Testis (tissue), 3 donors: Measurements from ENCODE around the gene HLCS. TPM values are rescaled to one million over a fixed set of nuclear protein-coding genes. Genes with fewer than 3 reads are reported as not detected.

Experiments
- DNase-seq: peaks from one replicate; pipeline ENCODE4 v3.0.0-alpha.2; 2019
- H3K27ac ChIP-seq, 2 donors: fragments of 200-600 bp; sonication (generic); one replicate each; pipeline ENCODE4 v1.5.1; 2019
- H3K27me3 ChIP-seq: fragments of 200-600 bp; sonication (generic); one replicate; pipeline ENCODE4 v1.5.1; 2019
- H3K36me3 ChIP-seq: fragments of 200-600 bp; sonication (generic); one replicate; pipeline ENCODE4 v1.5.1; 2017; ENCODE audit warnings: low read depth; ENCODE audit errors: missing control alignments
- H3K4me1 ChIP-seq: fragments of 200-600 bp; sonication (generic); one replicate; pipeline ENCODE4 v1.5.1; 2019
- H3K4me3 ChIP-seq, 2 donors: fragments of 200-600 bp; sonication (generic); one replicate each; pipeline ENCODE4 v1.5.1; 2017 to 2019
- H3K9me3 ChIP-seq: fragments of 200-600 bp; sonication (generic); one replicate; pipeline ENCODE4 v1.5.1; 2017
- CTCF ChIP-seq, 3 experiments: fragments of 450-650 bp in 2 of 3; fragments of 200-600 bp in 1 of 3; sonication (generic) in 1 of 3; IDR thresholded peaks; one replicate each; pipeline ENCODE4 v1.5.1; 2016 to 2019; ENCODE audit warnings: antibody characterized with exemption in 3 of 3, mild to moderate bottlenecking in 2 of 3, moderate library complexity in 1 of 3
- POLR2A ChIP-seq: fragments of 450-650 bp; IDR thresholded peaks from one replicate; pipeline ENCODE4 v1.6.1; 2017; ENCODE audit warnings: antibody characterized with exemption, mild to moderate bottlenecking, moderate library complexity
- WGBS, 2 donors: methylation state at CpG; one replicate each; pipeline ENCODE4 v1.1.5; 2018; 5-methylcytosine and 5-hydroxymethylcytosine counted together
- intact Hi-C: fragments of 100-400 bp; cut with DNase I; formaldehyde crosslinking; loops from one replicate; pipeline ENCODE4 v1.15.1; 2023; ENCODE audit warnings: low total_unique reads
- polyA plus RNA-seq: library from polyadenylated mRNA; stranded (reverse); fragments of 350-450 nt; fragmentation: Illumina TruSeq; extraction: RNeasy Lipid Tissue Mini Kit (QIAGEN cat#74804); gene quantifications from one replicate; pipeline ENCODE4 v1.2.3, GENCODE V29; 2014; ENCODE audit warnings: low read depth, low replicate concordance; ENCODE audit not compliant: insufficient read depth
- total RNA-seq, 2 donors: library from RNA; depleted of rRNA; stranded (reverse); fragments of >200 nt; gene quantifications; one replicate each; pipeline ENCODE4 v1.2.3, GENCODE V29; 2016

HLCS gene
- total and polyA plus RNA-seq, 3 donors from 2014 or later = 19.5 to 38.1 (median 30.1) TPM

GRCh38 chr21:36981977-36982700 lies 15.7 kb upstream of the HLCS start:
- TF ChIP-seq CTCF (IDR thresholded peaks at IDR 0.05) = no peak
- no peak for TF ChIP-seq POLR2A
- H3K36me3 ChIP-seq = no peaks in the 10 kb centered on the region
- H3K4me1 ChIP-seq = peaks cover 6% of the 10 kb centered on the region
- DNase-seq = no peak
- intact Hi-C loops = no loop called here
- H3K27ac ChIP-seq = no peak overlapping the region
- H3K9me3 ChIP-seq = no peaks in the 10 kb centered on the region
- WGBS, 2 donors = 64 to 72% methylated on average over 6 of the region's 6 CpGs
- no peaks in the 10 kb centered on the region for H3K27me3 ChIP-seq
- H3K4me3 ChIP-seq = no peak overlapping the region

GRCh38 chr21:36981049-36981391 lies 14.6 kb upstream of the HLCS start:
- no peak for DNase-seq
- TF ChIP-seq CTCF (IDR thresholded peaks at IDR 0.05) = no peak
- no peak for TF ChIP-seq POLR2A
- Histone ChIP-seq H3K4me1 (peaks cover 6% of the 10 kb centered on the region), H3K27ac (peak overlapping the region in 1 of 2 donors; percentile 15), H3K4me3 (peak overlapping the region in 1 of 2 donors; percentile 65), H3K27me3 (no peaks in the 10 kb centered on the region), H3K36me3 (no peaks in the 10 kb centered on the region), H3K9me3 (no peaks in the 10 kb centered on the region)
- 11 to 21% methylated on average over 2 of the region's 2 CpGs for WGBS, 2 donors
- intact Hi-C loops = no loop called here

GRCh38 chr21:36980280-36981048 lies 14.0 kb upstream of the HLCS start:
- intact Hi-C loops = no loop called here
- DNase-seq = peak; percentile 39
- Histone ChIP-seq H3K9me3 (no peaks in the 10 kb centered on the region), H3K4me3 (peak overlapping the region; percentile 47 to 65), H3K27me3 (no peaks in the 10 kb centered on the region), H3K27ac (peak overlapping the region; percentile 15 to 19), H3K4me1 (peaks cover 6% of the 10 kb centered on the region), H3K36me3 (no peaks in the 10 kb centered on the region)
- WGBS, 2 donors = 1% methylated on average over 10 to 50 of the region's 53 CpGs
- TF ChIP-seq CTCF (IDR thresholded peaks at IDR 0.05) = no peak
- no peak for TF ChIP-seq POLR2A

GRCh38 chr21:36976882-36977651 lies 10.6 kb upstream of the HLCS start:
- intact Hi-C loops = no loop called here
- H3K9me3 ChIP-seq = no peaks in the 10 kb centered on the region
- 29 to 33% methylated on average over 8 of the region's 8 CpGs for WGBS, 2 donors
- H3K36me3 ChIP-seq = no peaks in the 10 kb centered on the region
- H3K4me3 ChIP-seq = no peak overlapping the region
- TF ChIP-seq POLR2A (no peak), CTCF (IDR thresholded peaks at IDR 0.05) (peak; percentile 60 to 80 (median 79))
- no peak overlapping the region for H3K27ac ChIP-seq
- H3K27me3 ChIP-seq = no peaks in the 10 kb centered on the region
- peak; percentile 36 for DNase-seq
- peaks cover 6% of the 10 kb centered on the region for H3K4me1 ChIP-seq
